HG03103 (cell line): ENCODE data around the gene YBX2.
A peak's percentile ranks its signal among the peaks of the same experiment; 100 is the strongest.

ENCODE experiments used
- ATAC-seq: cut with Tn5 transposase; IDR thresholded peaks from one replicate; pipeline ENCODE4 v1.9.1; 2021; ENCODE audit warnings: low read depth; ENCODE audit not compliant: unreplicated experiment

Gene YBX2

GRCh38 chr17:7323731-7324437, 29.4 kb upstream of the YBX2 start:
- no peak for ATAC-seq

DNA sequence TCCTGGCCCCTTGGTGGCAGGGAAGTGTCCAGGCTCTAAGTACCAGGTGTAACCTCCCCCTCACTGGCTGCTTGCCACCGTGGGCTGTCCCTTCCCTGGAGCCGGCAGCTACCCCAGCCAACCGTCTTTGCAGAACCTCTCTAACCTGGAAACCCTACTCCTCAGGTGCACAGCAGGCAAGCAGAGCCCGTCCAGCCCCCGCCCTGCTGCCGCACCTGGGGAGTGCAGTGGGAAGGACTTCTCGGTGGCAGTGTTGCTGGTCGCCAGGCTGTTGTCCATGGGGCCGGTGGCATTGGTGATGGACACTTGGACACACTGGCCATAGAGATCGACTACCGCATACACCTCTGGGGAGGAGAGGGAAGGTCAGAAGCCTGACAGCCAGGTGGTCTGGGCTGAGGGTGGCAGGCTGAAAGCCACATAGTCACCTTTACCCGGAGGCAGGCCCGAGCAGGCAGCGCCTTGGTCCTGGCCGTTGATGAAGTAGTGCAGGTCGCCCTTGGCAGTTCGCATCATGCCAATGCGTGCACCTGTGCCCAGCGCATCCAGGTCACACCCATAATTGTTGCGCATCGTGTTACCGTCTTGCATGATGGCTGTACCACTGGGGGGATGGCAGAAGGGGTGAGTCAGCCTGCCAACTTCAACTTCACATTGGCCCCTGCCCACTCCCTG, 28.2 kb upstream of the YBX2 start:
- ATAC-seq = no peak

- ATAC-seq = no peak
Observed at GRCh38 chr17:7321466-7321865, 27.0 kb upstream of the YBX2 start.

- no peak for ATAC-seq
Observed at GRCh38 chr17:7318121-7318860, 23.9 kb upstream of the YBX2 start.

GRCh38 chr17:7317161-7317803, 22.8 kb upstream of the YBX2 start:
- no peak for ATAC-seq

GRCh38 chr17:7315570-7316235, 21.3 kb upstream of the YBX2 start:
- ATAC-seq = no peak

- peak; percentile 56 for ATAC-seq
Observed at GRCh38 chr17:7314719-7315569, 20.5 kb upstream of the YBX2 start, which contains the start of gene GPS2. Gene GPS2, minus strand, starts transcription at chr17:7315360. Its CDS starts 308 bp downstream, at chr17:7315052.

- ATAC-seq = no peak
Observed at GRCh38 chr17:7313890-7314718, 19.7 kb upstream of the YBX2 start.

DNA sequence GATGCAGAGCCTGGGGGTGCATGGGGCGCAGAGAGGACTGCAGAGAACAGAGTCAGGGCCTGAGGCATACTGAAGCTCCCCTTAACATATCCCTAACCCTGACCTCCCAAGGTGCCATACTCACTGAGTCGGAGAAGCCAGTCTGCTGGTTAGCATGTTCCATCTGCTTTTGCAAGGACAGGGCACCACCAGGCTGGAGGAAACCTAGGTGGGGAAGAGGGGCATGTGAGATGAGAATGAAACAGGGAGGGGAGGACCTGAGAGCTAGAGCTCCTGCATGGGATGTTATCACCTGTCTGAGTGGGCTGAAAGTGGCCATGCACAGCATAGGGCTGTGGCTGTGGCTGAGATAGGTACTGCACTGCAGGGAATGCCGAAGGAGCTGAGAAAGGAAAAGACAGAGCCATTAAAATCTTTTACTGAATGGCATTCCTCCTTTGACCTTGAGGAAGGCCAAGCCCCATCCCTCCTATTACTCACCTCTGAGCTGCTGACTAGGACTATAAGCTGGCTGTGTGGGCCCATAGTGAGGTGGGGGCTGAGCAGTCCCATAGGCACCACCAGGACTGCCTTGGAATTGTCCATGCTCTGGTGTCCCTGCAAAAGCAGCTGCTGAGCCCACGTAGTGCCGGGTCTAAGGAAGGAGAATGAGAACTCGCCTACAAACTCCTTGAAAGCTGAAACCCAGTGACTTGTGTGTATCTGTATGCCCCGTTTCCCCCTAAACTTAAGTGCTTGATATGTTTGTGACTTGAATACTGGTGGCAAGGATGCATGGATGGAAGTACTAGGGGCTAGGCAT, 18.9 kb upstream of the YBX2 start:
- ATAC-seq = no peak

DNA sequence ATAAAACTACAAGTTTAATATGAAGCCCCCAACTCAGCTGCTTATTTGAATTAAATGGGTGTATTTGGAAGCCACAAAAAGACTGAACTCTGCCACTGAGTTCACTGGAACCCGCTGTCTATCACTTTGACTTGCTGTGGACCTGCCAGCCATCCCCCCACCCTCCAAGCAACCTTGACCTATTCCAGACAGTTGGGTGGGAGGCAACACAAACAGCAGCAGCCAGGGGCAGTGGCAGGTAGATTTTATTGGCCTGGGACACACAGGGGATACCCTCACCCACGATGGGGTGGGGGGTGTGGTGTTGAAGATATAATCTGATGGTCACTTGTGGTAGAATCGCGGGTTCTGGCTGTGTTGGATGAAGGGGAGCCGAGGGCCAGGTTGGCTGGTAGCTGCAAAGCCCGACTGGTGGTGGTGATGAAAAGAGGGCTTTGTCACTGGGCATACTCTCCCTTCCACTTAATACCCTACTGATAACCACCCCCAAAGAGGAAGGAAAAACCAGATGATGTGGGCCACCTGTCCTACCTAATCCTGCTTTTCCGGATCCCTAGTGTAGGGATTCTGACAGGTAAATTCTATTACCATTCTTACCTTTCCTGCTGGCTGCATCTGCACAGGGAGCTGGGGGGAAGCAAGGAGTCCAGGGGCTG, 18.1 kb upstream of the YBX2 start:
- ATAC-seq = no peak

DNA sequence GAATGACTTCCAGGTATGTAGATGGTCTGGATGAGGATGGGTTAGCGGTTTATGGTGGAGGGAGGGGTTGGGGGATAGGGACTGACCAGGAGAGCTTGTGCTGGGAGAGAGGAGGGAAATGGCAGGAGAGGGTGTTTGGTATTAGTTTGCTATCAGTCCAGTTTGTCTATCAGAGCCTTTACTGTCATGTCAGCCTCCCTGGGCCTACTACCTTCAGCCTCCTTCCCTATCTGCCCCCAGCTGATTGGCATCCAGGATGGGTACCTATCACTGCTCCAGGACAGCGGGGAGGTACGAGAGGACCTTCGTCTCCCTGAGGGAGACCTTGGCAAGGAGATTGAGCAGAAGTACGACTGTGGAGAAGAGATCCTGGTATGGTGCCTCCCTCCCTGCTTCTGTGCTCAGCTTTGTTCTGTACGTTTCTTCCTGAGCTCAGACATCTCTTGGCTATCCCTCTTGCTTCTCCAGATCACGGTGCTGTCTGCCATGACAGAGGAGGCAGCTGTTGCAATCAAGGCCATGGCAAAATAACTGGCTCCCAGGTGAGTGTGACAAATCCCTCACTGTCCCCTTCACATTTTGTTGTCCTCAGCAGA, 16.8 kb upstream of the YBX2 start:
- no peak for ATAC-seq

- no peak for ATAC-seq
Observed at GRCh38 chr17:7309628-7310027, 15.2 kb upstream of the YBX2 start.

- no peak for ATAC-seq
Observed at GRCh38 chr17:7308625-7309433, 14.4 kb upstream of the YBX2 start.

DNA sequence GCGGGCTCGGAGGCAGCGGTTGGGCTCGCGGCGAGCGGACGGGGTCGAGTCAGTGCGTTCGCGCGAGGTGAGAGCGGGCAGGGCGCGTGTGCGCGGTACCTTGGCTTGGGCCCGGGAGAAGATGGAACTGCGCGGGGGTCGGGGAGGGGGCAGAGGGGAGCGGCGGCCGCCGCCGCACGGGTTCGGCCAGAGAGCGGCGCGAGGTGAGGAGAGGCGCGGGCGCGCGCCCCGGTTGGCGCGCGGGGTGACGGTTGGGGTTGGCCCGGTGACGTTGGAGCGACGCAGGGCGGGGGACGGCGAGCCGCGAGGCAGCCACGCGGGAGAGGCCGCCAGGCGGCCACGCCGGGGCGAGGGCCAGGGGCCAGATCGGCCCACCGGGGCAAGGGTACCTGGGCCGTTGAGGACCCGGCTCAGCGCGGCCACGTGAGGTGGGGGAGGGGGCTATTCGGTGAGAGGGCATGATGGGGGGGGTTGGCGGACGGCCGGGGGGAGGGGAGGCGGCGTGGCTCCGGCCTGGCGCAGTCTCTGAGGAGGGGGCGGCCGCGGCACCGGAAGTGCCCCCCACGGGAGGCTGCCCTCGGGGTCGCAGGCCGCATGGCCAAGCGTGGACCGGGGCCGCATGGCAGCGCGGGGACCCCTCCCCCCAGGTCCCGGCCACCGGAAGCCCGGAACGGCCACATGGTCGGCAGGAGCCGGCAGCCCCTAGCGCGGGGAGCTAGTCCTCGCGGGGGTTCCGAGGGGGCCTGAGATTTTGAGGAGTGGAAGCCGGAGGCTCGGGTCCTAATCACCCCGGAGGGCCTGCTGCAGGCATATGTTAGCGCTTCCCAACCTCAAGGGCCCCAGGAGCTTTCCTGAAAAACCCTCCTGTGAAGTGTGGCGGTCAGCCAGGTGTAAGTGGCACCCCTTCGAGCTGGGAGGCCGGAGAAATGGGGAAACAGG, 13.5 kb upstream of the YBX2 start:
- no peak for ATAC-seq
